GM10248 (cell line): ENCODE results near the gene DTD1.

Experiments
- CTCF ChIA-PET: fragments of 300-600 bp; sonication (Branson Sonifier 250); formaldehyde crosslinking; extraction: SDS; loops from one replicate; lab custom pipeline; 2021; ENCODE audit warnings: antibody characterized with exemption; lab: Yijun Ruan, JAX
- POLR2A ChIA-PET: fragments of 350-650 bp; sonication (Branson Sonifier 250); formaldehyde crosslinking; extraction: SDS; loops from one replicate; lab custom pipeline; 2020; ENCODE audit warnings: antibody characterized with exemption; lab: Yijun Ruan, JAX
- DNase-seq: peaks from one replicate; pipeline ENCODE4 v3.0.0; 2012; ENCODE audit errors: extremely low spot score
- CTCF ChIP-seq: IDR thresholded peaks from 2 replicates; pipeline ENCODE4 v1.5.1; 2012; ENCODE audit warnings: mild to moderate bottlenecking, low read depth; ENCODE audit errors: extremely low read depth, missing control alignments, control extremely low read depth

The DTD1 gene

GRCh38 chr20:18801516-18801915, 213.7 kb downstream of the DTD1 start:
- POLR2A ChIA-PET = no interaction called here
- DNase-seq = no peak
- CTCF ChIA-PET = interaction anchor here (1.1 to 1.2 kb wide), 2 partner anchors 17 to 169 kb away, joined by 4 read pairs; no protein-coding TSS in a partner anchor
- no peak for TF ChIP-seq CTCF

- DNase-seq = peak; percentile 46
- POLR2A ChIA-PET = no interaction called here
- CTCF ChIA-PET = interaction anchor here (1.2 to 1.3 kb wide), 2 partner anchors 9 to 17 kb away, joined by 3 to 4 read pairs; no protein-coding TSS in a partner anchor
- TF ChIP-seq CTCF = no peak
Observed at GRCh38 chr20:18802012-18802634, 214.3 kb downstream of the DTD1 start.

GRCh38 chr20:18805881-18806280, 218.0 kb downstream of the DTD1 start:
- CTCF ChIA-PET = no interaction called here
- POLR2A ChIA-PET = no interaction called here
- DNase-seq = no peak
- no peak for TF ChIP-seq CTCF

- CTCF ChIA-PET = interaction anchor here (0.9 to 1.4 kb wide), 2 partner anchors 11 to 15 kb away, joined by 3 to 4 read pairs; no protein-coding TSS in a partner anchor
Observed at GRCh38 chr20:18808712-18809111, 220.9 kb downstream of the DTD1 start.

GRCh38 chr20:18811186-18811585, 223.3 kb downstream of the DTD1 start:
- TF ChIP-seq CTCF = no peak
- CTCF ChIA-PET = interaction anchor here (1.0 to 1.2 kb wide), 3 partner anchors 8 to 29 kb away, joined by 3 read pairs; no protein-coding TSS in a partner anchor
- POLR2A ChIA-PET = no interaction called here
- no peak for DNase-seq

More at GRCh38 chr20:18808712-18809111, 220.9 kb downstream of the DTD1 start:
- DNase-seq = no peak
- POLR2A ChIA-PET = no interaction called here
- no peak for TF ChIP-seq CTCF

- DNase-seq = no peak
- CTCF ChIA-PET = interaction anchor here (1.1 to 1.2 kb wide), 2 partner anchors 9 to 14 kb away, joined by 3 read pairs; no protein-coding TSS in a partner anchor
- no peak for TF ChIP-seq CTCF
- POLR2A ChIA-PET = no interaction called here
Observed at GRCh38 chr20:18811904-18812303, 224.1 kb downstream of the DTD1 start.
